Osteocyte (in vitro differentiated cells): Measurements from ENCODE around the gene RAPGEF2. TPM values are rescaled to one million over a fixed set of nuclear protein-coding genes. Genes with fewer than 3 reads are reported as not detected.
A peak's percentile ranks its signal among the peaks of the same experiment; 100 is the strongest.

Experiments
- DNase-seq: peaks from one replicate; pipeline ENCODE4 v3.0.0; 2021; ENCODE audit warnings: mixed read lengths; ENCODE audit not compliant: unreplicated experiment; ENCODE audit errors: extremely low spot score
- H3K27ac Mint-ChIP-seq: one replicate; pipeline ENCODE4 v1.8.0; 2021; ENCODE audit warnings: mild to moderate bottlenecking, mixed read lengths; ENCODE audit not compliant: unreplicated experiment
- H3K27me3 Mint-ChIP-seq: one replicate; pipeline ENCODE4 v1.8.0; 2021; ENCODE audit warnings: mixed read lengths; ENCODE audit not compliant: unreplicated experiment
- H3K36me3 Mint-ChIP-seq: one replicate; pipeline ENCODE4 v1.8.0; 2021; ENCODE audit warnings: mixed read lengths; ENCODE audit not compliant: unreplicated experiment
- H3K4me1 Mint-ChIP-seq: one replicate; pipeline ENCODE4 v1.8.0; 2021; ENCODE audit warnings: mixed read lengths; ENCODE audit not compliant: unreplicated experiment
- H3K4me3 Mint-ChIP-seq: one replicate; pipeline ENCODE4 v1.8.0; 2021; ENCODE audit warnings: mild to moderate bottlenecking, moderate library complexity, mixed read lengths; ENCODE audit not compliant: unreplicated experiment
- H3K9me3 Mint-ChIP-seq: one replicate; pipeline ENCODE4 v1.8.0; 2021; ENCODE audit warnings: mixed read lengths; ENCODE audit not compliant: unreplicated experiment
- CTCF ChIP-seq: fragments of 200-600 bp; sonication (generic); IDR thresholded peaks from 2 replicates; pipeline ENCODE4 v1.5.0; 2021; ENCODE audit warnings: antibody characterized with exemption, mild to moderate bottlenecking, moderate library complexity
- microRNA-seq: library from miRNA; unstranded; fragments of <30 nt; microRNA quantifications from one replicate; pipeline ENCODE4 v1.1.0, GENCODE V29; 2020; ENCODE audit not compliant: unreplicated experiment
- total RNA-seq: library from RNA; stranded (reverse); gene quantifications from 2 replicates; pipeline ENCODE4 v1.2.1, GENCODE V29; 2021

The RAPGEF2 gene
- total RNA-seq, 1 donor from 2014 or later, result 22.7 TPM

- Mint-ChIP-seq H3K4me3 (no peak overlapping the region), H3K36me3 (no peaks in the 10 kb centered on the region), H3K4me1 (peaks cover 40% of the 10 kb centered on the region), H3K9me3 (no peaks in the 10 kb centered on the region), H3K27me3 (no peaks in the 10 kb centered on the region), H3K27ac (no peak overlapping the region)
- no peak for DNase-seq
- TF ChIP-seq CTCF, result no peak
Observed at GRCh38 chr4:159400558-159401225, 297.8 kb downstream of the RAPGEF2 start.

GRCh38 chr4:159401226-159401712 is 298.4 kb downstream of the RAPGEF2 start:
- H3K9me3 Mint-ChIP-seq, result no peaks in the 10 kb centered on the region
- no peak overlapping the region for H3K4me3 Mint-ChIP-seq
- no peak for TF ChIP-seq CTCF
- peaks cover 40% of the 10 kb centered on the region for H3K4me1 Mint-ChIP-seq
- no peaks in the 10 kb centered on the region for H3K36me3 Mint-ChIP-seq
- no peaks in the 10 kb centered on the region for H3K27me3 Mint-ChIP-seq
- no peak overlapping the region for H3K27ac Mint-ChIP-seq
- DNase-seq, result no peak

GRCh38 chr4:159401791-159402380 is 299.0 kb downstream of the RAPGEF2 start:
- no peak for TF ChIP-seq CTCF
- Mint-ChIP-seq H3K36me3 (no peaks in the 10 kb centered on the region), H3K4me1 (peaks cover 40% of the 10 kb centered on the region), H3K27me3 (no peaks in the 10 kb centered on the region), H3K9me3 (no peaks in the 10 kb centered on the region), H3K4me3 (peak overlapping the region; percentile 2), H3K27ac (peak overlapping the region; percentile 66)
- DNase-seq, result no peak

Small RNAs within 50 kb of the gene (microRNA-seq; reads per million reads assigned to microRNA genes)
- gene MIR3688-1, result not detected
- gene MIR3688-2, result not detected
